Activated naive CD4-positive, alpha-beta T cell treated with anti-CD3 and anti-CD28 coated beads, Interleukin-2, amount 50 U/mL, for 24 hours (primary cell): Measurements from ENCODE around the gene EDEM1.

ENCODE experiments used
- H3K27ac Mint-ChIP-seq: one replicate; pipeline ENCODE4 v1.8.0; 2021; ENCODE audit warnings: mild to moderate bottlenecking, mixed read lengths
- H3K27me3 Mint-ChIP-seq: one replicate; pipeline ENCODE4 v1.8.0; 2021; ENCODE audit warnings: mixed read lengths
- H3K36me3 Mint-ChIP-seq: one replicate; pipeline ENCODE4 v1.8.0; 2021; ENCODE audit warnings: mixed read lengths
- H3K4me1 Mint-ChIP-seq: one replicate; pipeline ENCODE4 v1.8.0; 2021; ENCODE audit warnings: mixed read lengths
- H3K4me3 Mint-ChIP-seq: one replicate; pipeline ENCODE4 v1.8.0; 2021; ENCODE audit warnings: mild to moderate bottlenecking, mixed read lengths
- H3K9me3 Mint-ChIP-seq: one replicate; pipeline ENCODE4 v1.8.0; 2021; ENCODE audit warnings: mixed read lengths

Gene EDEM1

GRCh38 chr3:5205165-5205941, 17.8 kb downstream of the EDEM1 start:
- H3K4me1 Mint-ChIP-seq, result peaks cover 27% of the 10 kb centered on the region
- no peak overlapping the region for H3K4me3 Mint-ChIP-seq
- H3K36me3 Mint-ChIP-seq, result peaks cover 27% of the 10 kb centered on the region

GRCh38 chr3:5210926-5211325, 23.4 kb downstream of the EDEM1 start:
- H3K4me3 Mint-ChIP-seq, result no peak overlapping the region
- H3K27ac Mint-ChIP-seq, result no peak overlapping the region
- peaks cover 3% of the 10 kb centered on the region for H3K4me1 Mint-ChIP-seq
- no peaks in the 10 kb centered on the region for H3K27me3 Mint-ChIP-seq
- H3K9me3 Mint-ChIP-seq, result no peaks in the 10 kb centered on the region
- H3K36me3 Mint-ChIP-seq, result peaks cover 29% of the 10 kb centered on the region

More at GRCh38 chr3:5205165-5205941, 17.8 kb downstream of the EDEM1 start:
- H3K27me3 Mint-ChIP-seq, result no peaks in the 10 kb centered on the region
- peak overlapping the region; percentile 81 for H3K27ac Mint-ChIP-seq
- no peaks in the 10 kb centered on the region for H3K9me3 Mint-ChIP-seq

DNA sequence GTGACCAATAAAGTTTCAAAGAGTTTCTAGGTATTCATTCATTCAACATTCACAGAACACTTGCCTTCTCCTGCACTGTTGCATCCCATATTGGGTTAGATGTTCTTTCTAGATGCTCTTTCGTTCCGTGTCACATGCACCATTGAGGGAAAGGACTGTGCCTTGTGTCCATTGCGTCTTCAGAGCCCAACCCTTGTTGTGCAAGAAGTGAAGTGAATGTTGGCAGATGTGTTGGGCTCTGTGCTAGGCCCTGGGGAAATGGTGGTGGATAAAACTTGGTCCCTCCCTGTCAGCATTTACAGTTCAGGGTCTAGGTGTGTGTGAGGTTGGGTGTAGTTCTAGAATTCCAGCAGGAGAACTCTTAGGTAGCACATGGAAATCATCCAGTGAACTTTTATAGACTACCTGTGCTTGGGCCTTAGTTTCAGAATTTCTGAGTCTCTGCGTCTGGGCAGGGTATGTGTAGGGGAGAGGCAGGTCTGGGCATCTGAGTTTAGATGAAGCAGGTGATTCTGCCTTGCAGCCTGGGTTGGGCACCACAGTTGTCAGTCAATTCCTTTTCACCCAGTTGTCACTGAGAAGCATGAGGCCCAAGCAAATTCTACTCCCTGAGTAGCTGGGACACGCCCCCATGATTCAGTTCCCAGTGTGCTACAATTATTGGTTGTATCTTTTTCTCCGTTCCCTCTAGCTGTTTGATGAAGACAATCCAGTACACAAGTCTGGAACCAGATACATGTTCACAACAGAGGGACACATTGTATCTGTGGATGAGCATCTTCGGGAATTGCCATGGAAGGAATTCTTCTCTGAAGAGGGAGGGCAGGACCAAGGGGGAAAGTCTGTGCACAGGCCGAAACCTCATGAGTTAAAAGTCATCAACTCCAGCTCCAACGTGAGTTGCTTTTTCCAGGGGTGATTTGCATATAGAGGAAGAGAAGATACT, 25.4 kb downstream of the EDEM1 start:
- no peak overlapping the region for H3K4me3 Mint-ChIP-seq
- H3K27me3 Mint-ChIP-seq, result no peaks in the 10 kb centered on the region
- H3K4me1 Mint-ChIP-seq, result no peaks in the 10 kb centered on the region
- no peaks in the 10 kb centered on the region for H3K9me3 Mint-ChIP-seq
- peak overlapping the region; percentile 46 for H3K27ac Mint-ChIP-seq
- H3K36me3 Mint-ChIP-seq, result peaks cover 27% of the 10 kb centered on the region

DNA sequence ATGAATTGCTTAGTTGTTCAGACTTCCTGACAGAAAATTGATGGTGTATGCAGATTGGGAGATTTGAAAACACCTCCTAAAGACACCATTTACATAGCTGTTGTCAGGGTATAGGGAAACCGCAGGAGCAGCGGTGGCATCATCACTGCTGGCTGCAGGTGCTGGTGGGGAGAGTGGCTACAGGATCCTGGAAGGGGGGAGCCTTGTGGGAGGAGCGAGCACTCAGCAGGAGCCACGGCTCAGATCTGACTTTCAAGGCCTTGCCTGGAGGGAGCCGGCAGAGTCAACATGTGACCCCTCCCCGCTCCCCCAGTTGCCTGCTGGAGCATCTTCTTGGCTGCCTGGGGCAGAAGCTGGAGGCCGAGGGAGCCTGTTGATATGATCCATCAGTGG, 26.1 kb downstream of the EDEM1 start:
- no peaks in the 10 kb centered on the region for H3K27me3 Mint-ChIP-seq
- H3K36me3 Mint-ChIP-seq, result peaks cover 25% of the 10 kb centered on the region
- no peak overlapping the region for H3K4me3 Mint-ChIP-seq
- H3K4me1 Mint-ChIP-seq, result no peaks in the 10 kb centered on the region
- peak overlapping the region; percentile 65 for H3K27ac Mint-ChIP-seq
- H3K9me3 Mint-ChIP-seq, result no peaks in the 10 kb centered on the region

GRCh38 chr3:5214352-5214751, 26.8 kb downstream of the EDEM1 start:
- Mint-ChIP-seq H3K36me3 (peaks cover 23% of the 10 kb centered on the region), H3K27ac (no peak overlapping the region)

DNA sequence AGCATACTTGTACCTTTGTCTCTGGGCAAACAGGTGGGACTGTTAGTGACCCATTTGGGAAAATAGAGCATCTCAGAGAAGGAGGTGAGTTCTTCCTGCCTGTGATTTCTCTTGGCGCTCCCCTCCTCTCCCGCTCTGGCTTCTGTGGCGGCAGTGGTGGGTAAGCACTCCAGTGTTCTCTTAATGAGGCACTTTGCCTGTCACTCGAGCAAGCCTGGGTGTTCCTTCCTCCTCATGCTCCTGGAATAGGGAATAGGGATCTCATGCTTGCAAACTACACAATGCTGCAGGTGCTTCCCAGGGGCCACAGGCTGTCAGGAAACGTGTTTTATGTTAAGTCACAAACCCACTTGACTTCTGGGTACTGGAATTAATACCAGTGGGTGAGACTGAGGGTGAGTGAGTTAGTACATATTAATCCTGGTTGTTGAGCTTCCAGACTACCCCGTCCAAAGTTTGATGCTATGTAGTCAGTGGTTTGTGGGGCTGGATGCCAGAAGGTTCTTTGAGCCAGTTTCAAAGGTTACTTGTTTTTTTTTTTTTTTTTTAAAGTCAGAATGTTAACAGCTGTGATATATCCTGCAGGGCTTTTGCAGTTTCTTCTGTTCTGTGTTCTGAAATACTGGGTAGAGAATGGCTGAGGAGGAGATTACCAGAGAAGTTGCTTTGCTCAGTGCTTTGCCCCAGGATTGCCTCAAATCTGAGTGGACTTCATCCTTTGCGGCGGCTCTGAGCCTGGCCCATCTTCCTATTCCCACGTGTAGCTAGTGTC, 30.5 kb downstream of the EDEM1 start:
- H3K36me3 Mint-ChIP-seq, result peaks cover 11% of the 10 kb centered on the region
- no peak overlapping the region for H3K4me3 Mint-ChIP-seq
- H3K9me3 Mint-ChIP-seq, result no peaks in the 10 kb centered on the region
- peaks cover 4% of the 10 kb centered on the region for H3K4me1 Mint-ChIP-seq
- no peaks in the 10 kb centered on the region for H3K27me3 Mint-ChIP-seq
- peak overlapping the region; percentile 59 for H3K27ac Mint-ChIP-seq

More at GRCh38 chr3:5214352-5214751, 26.8 kb downstream of the EDEM1 start:
- no peaks in the 10 kb centered on the region for H3K4me1 Mint-ChIP-seq
- H3K27me3 Mint-ChIP-seq, result no peaks in the 10 kb centered on the region
- H3K4me3 Mint-ChIP-seq, result no peak overlapping the region
- H3K9me3 Mint-ChIP-seq, result no peaks in the 10 kb centered on the region

GRCh38 chr3:5218815-5219214, 31.3 kb downstream of the EDEM1 start:
- Mint-ChIP-seq H3K4me1 (peaks cover 4% of the 10 kb centered on the region), H3K9me3 (no peaks in the 10 kb centered on the region), H3K4me3 (no peak overlapping the region), H3K27me3 (no peaks in the 10 kb centered on the region), H3K36me3 (peaks cover 4% of the 10 kb centered on the region), H3K27ac (peak overlapping the region; percentile 51)

DNA sequence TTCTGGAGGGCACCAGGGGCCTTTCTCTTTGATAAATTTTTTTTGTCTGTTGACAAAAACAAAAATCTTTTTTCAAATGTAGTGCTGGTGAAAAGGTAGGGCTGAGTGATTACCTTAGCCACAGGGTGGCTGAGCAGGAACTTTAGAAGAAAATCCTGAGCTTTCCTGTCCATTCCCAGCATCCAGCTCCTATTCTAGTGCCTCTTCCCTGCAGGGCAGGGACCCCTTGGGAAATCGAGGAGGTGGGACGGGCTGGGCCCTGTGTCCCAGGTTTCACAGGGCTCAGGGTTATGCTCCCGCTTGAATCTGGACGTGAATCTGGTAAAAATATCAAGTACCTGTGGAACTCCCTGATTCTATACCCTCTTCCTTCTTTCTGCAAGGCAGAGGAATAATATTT, 31.7 kb downstream of the EDEM1 start:
- Mint-ChIP-seq H3K27me3 (no peaks in the 10 kb centered on the region), H3K4me3 (no peak overlapping the region), H3K27ac (no peak overlapping the region)

GRCh38 chr3:5220193-5220592, 32.7 kb downstream of the EDEM1 start:
- Mint-ChIP-seq H3K27me3 (no peaks in the 10 kb centered on the region), H3K9me3 (no peaks in the 10 kb centered on the region), H3K36me3 (peaks cover 4% of the 10 kb centered on the region), H3K27ac (peak overlapping the region; percentile 78), H3K4me3 (no peak overlapping the region), H3K4me1 (peaks cover 4% of the 10 kb centered on the region)

More for the DNA sequence above, 31.7 kb downstream of the EDEM1 start:
- peaks cover 4% of the 10 kb centered on the region for H3K36me3 Mint-ChIP-seq
- peaks cover 4% of the 10 kb centered on the region for H3K4me1 Mint-ChIP-seq
- H3K9me3 Mint-ChIP-seq, result no peaks in the 10 kb centered on the region

DNA sequence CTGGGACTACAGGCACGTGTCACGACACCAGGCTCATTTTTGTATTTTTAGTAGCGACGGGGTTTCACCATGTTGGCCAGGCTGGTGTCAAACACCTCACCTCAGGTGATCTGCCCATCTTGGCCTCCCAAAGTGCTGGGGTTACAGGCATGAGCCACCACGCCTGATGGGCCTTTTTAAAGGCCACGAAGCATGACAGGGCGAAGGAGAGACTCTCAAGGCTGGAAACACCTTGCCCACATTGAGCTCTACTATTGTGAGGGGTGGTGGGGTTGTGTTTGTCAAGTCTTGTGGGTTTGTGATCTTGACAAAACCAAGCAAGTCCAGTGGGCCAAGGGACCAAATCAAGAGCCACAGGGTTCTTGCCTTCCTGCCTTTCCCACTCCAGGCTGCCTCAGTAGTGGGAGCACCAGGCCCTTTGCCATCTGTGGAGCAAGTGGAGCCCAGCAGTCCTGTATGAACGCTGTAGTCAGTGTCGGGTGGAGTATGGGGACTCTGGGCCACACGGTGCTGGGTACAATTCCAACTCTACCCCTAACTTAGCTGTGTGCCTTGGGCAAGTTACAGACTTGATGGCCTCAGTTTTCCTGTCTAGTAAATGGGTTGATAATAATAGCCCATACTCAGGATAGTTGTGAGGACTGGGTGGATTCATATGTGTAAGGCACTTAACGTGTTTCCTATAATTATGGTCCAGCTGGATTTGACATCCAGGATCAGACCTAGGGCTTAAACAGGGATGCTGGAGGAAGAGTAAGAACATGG, 33.3 kb downstream of the EDEM1 start:
- H3K4me1 Mint-ChIP-seq, result peaks cover 4% of the 10 kb centered on the region
- peak overlapping the region; percentile 69 for H3K27ac Mint-ChIP-seq
- H3K36me3 Mint-ChIP-seq, result peaks cover 4% of the 10 kb centered on the region
- H3K4me3 Mint-ChIP-seq, result no peak overlapping the region
- H3K9me3 Mint-ChIP-seq, result no peaks in the 10 kb centered on the region
- H3K27me3 Mint-ChIP-seq, result no peaks in the 10 kb centered on the region

DNA sequence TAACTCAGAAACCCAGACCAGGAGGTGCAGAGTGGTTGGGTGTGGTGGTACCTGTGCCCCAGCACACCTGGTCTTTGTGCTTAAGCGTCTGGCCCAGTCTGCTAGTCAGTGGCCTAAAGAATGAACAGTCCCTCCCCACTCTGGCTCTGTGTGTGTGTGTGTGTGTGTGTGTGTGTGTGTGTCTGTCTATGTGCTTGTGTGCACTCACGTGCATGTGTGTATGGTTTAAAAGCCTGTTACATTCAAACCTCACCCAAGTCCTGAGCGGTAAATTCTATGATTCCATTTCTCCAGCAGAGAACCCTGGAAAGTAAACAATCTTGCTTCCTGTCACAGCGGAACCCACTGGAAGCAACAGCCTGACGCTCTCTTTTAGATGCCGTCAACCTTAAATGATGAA, 34.2 kb downstream of the EDEM1 start:
- H3K9me3 Mint-ChIP-seq, result no peaks in the 10 kb centered on the region
- peaks cover 4% of the 10 kb centered on the region for H3K36me3 Mint-ChIP-seq
- H3K4me1 Mint-ChIP-seq, result peaks cover 4% of the 10 kb centered on the region
- H3K27me3 Mint-ChIP-seq, result no peaks in the 10 kb centered on the region
- H3K27ac Mint-ChIP-seq, result no peak overlapping the region
- no peak overlapping the region for H3K4me3 Mint-ChIP-seq

DNA sequence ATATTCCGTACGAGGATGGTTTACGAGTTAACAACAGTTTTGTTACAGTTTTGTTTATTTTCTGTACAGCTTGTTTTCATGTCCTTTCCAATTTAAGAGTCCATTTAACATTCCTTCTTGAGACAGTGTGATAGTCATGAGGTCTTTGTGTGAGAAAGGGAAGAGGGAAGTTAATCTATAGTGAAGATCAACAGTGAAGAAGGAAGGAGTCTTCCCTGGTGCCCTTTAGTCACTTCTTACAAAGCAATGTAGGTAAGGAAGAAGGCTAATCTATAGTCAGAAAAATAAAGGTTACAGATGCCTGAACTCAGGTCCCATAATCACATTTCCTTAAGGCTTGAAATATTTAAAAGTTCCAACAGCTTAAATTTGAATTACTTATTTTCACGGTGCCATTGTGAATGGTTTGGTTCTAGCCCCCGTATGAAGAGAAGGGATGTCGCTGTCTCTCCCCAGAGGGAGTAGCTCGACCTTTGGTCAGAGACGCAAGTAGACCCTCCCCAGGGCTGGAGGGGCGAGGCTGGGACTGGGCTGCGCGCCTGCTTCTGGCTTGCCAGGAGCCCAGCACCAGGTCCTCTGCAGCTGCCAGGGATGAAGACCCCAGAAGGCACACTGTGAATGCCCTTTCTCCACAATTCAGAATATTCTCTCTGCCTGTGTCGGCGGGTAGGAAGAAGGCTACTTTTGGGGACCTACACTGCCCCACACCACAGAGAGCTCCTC, 34.9 kb downstream of the EDEM1 start:
- peak overlapping the region; percentile 62 for H3K27ac Mint-ChIP-seq
- no peaks in the 10 kb centered on the region for H3K9me3 Mint-ChIP-seq
- peaks cover 2% of the 10 kb centered on the region for H3K36me3 Mint-ChIP-seq
- no peak overlapping the region for H3K4me3 Mint-ChIP-seq
- peaks cover 4% of the 10 kb centered on the region for H3K4me1 Mint-ChIP-seq
- no peaks in the 10 kb centered on the region for H3K27me3 Mint-ChIP-seq

DNA sequence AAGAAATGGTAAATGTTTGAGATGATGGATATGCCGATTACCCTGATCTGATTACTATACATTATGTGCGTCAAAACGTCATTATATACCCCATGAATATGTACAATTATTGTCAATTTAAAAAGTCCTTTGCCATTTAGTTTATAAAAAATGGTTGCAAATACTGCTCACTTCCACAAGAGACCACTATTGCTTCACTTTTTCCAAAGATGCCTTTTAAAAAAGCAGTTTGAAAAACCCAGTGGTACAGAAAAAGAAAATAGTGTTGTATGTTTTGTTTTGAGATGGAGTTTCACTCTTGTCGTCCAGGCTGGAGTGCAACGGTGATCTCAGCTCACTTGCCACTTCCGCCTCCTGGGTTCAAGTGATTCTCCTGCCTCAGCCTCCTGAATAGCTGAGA, 39.3 kb downstream of the EDEM1 start:
- Mint-ChIP-seq H3K27me3 (no peaks in the 10 kb centered on the region), H3K4me1 (no peaks in the 10 kb centered on the region), H3K36me3 (no peaks in the 10 kb centered on the region), H3K9me3 (no peaks in the 10 kb centered on the region), H3K4me3 (no peak overlapping the region), H3K27ac (no peak overlapping the region)

- H3K36me3 Mint-ChIP-seq, result no peaks in the 10 kb centered on the region
- no peaks in the 10 kb centered on the region for H3K4me1 Mint-ChIP-seq
- no peak overlapping the region for H3K4me3 Mint-ChIP-seq
- H3K27me3 Mint-ChIP-seq, result no peaks in the 10 kb centered on the region
- H3K9me3 Mint-ChIP-seq, result no peaks in the 10 kb centered on the region
- no peak overlapping the region for H3K27ac Mint-ChIP-seq
Measured at GRCh38 chr3:5227812-5228211, 40.3 kb downstream of the EDEM1 start.
